Stimulated activated naive CD8-positive, alpha-beta T cell treated with anti-CD3 and anti-CD28 coated beads, Interleukin-15, Interleukin-2, amounts not matched to agents 100 ng/mL and 50 ng/mL, for 24 hours (primary cell): ENCODE measurements around the gene C9orf72.
"Not testable (repeated sequence)": the region's sequence is repeated elsewhere in the genome, so short reads cannot be mapped to it uniquely, and the experiment has no call there.

Source experiments
- H3K27ac Mint-ChIP-seq: one replicate; pipeline ENCODE4 v1.8.0; 2021; ENCODE audit warnings: mild to moderate bottlenecking, mixed read lengths
- H3K27me3 Mint-ChIP-seq: one replicate; pipeline ENCODE4 v1.8.0; 2021; ENCODE audit warnings: mixed read lengths
- H3K36me3 Mint-ChIP-seq: one replicate; pipeline ENCODE4 v1.8.0; 2021; ENCODE audit warnings: low read depth, mixed read lengths
- H3K4me1 Mint-ChIP-seq: one replicate; pipeline ENCODE4 v1.8.0; 2021; ENCODE audit warnings: low read depth, mixed read lengths
- H3K4me3 Mint-ChIP-seq: one replicate; pipeline ENCODE4 v1.8.0; 2021; ENCODE audit warnings: mild to moderate bottlenecking, mixed read lengths
- H3K9me3 Mint-ChIP-seq: one replicate; pipeline ENCODE4 v1.8.0; 2021; ENCODE audit warnings: mixed read lengths

The C9orf72 gene

GRCh38 chr9:27523141-27523540, 50.1 kb downstream of the C9orf72 start:
- H3K4me3 Mint-ChIP-seq: no peak overlapping the region
- peaks cover 23% of the 10 kb centered on the region for H3K27me3 Mint-ChIP-seq
- H3K9me3 Mint-ChIP-seq: no peaks in the 10 kb centered on the region
- H3K36me3 Mint-ChIP-seq: no peaks in the 10 kb centered on the region
- peaks cover 9% of the 10 kb centered on the region for H3K4me1 Mint-ChIP-seq
- H3K27ac Mint-ChIP-seq: no peak overlapping the region

GRCh38 chr9:27520986-27521385, 52.3 kb downstream of the C9orf72 start:
- H3K4me3 Mint-ChIP-seq: no peak overlapping the region
- no peaks in the 10 kb centered on the region for H3K36me3 Mint-ChIP-seq
- no peaks in the 10 kb centered on the region for H3K4me1 Mint-ChIP-seq
- H3K27ac Mint-ChIP-seq: no peak overlapping the region
- H3K9me3 Mint-ChIP-seq: no peaks in the 10 kb centered on the region
- H3K27me3 Mint-ChIP-seq: peaks cover 5% of the 10 kb centered on the region

GRCh38 chr9:27519466-27520465, 53.5 kb downstream of the C9orf72 start:
- H3K4me3 Mint-ChIP-seq: no peak overlapping the region
- H3K9me3 Mint-ChIP-seq: no peaks in the 10 kb centered on the region
- no peaks in the 10 kb centered on the region for H3K36me3 Mint-ChIP-seq
- H3K4me1 Mint-ChIP-seq: no peaks in the 10 kb centered on the region
- H3K27ac Mint-ChIP-seq: no peak overlapping the region
- H3K27me3 Mint-ChIP-seq: peaks cover 5% of the 10 kb centered on the region

GRCh38 chr9:27518809-27519208, 54.5 kb downstream of the C9orf72 start:
- no peak overlapping the region for H3K4me3 Mint-ChIP-seq
- H3K36me3 Mint-ChIP-seq: no peaks in the 10 kb centered on the region
- H3K9me3 Mint-ChIP-seq: no peaks in the 10 kb centered on the region
- no peaks in the 10 kb centered on the region for H3K27me3 Mint-ChIP-seq
- no peak overlapping the region for H3K27ac Mint-ChIP-seq
- H3K4me1 Mint-ChIP-seq: no peaks in the 10 kb centered on the region

GRCh38 chr9:27518006-27518405, 55.3 kb downstream of the C9orf72 start:
- H3K36me3 Mint-ChIP-seq: peaks cover 3% of the 10 kb centered on the region
- H3K27ac Mint-ChIP-seq: no peak overlapping the region
- no peaks in the 10 kb centered on the region for H3K27me3 Mint-ChIP-seq
- no peaks in the 10 kb centered on the region for H3K4me1 Mint-ChIP-seq
- H3K9me3 Mint-ChIP-seq: no peaks in the 10 kb centered on the region
- no peak overlapping the region for H3K4me3 Mint-ChIP-seq

- H3K27ac Mint-ChIP-seq: no peak overlapping the region
- H3K9me3 Mint-ChIP-seq: no peaks in the 10 kb centered on the region
- peaks cover 3% of the 10 kb centered on the region for H3K36me3 Mint-ChIP-seq
- no peaks in the 10 kb centered on the region for H3K4me1 Mint-ChIP-seq
- no peak overlapping the region for H3K4me3 Mint-ChIP-seq
- H3K27me3 Mint-ChIP-seq: no peaks in the 10 kb centered on the region
These were observed 58.7 kb downstream of the C9orf72 start for GRCh38 chr9:27514551-27514950.

- H3K4me3 Mint-ChIP-seq: no peak overlapping the region
- peaks cover 9% of the 10 kb centered on the region for H3K36me3 Mint-ChIP-seq
- H3K27me3 Mint-ChIP-seq: no peaks in the 10 kb centered on the region
- H3K27ac Mint-ChIP-seq: no peak overlapping the region
- no peaks in the 10 kb centered on the region for H3K9me3 Mint-ChIP-seq
- H3K4me1 Mint-ChIP-seq: peaks cover 5% of the 10 kb centered on the region
These were observed 61.5 kb downstream of the C9orf72 start for GRCh38 chr9:27511771-27512170.

GRCh38 chr9:27510780-27511179, 62.5 kb downstream of the C9orf72 start:
- Mint-ChIP-seq H3K36me3 (peaks cover 9% of the 10 kb centered on the region), H3K27ac (no peak overlapping the region), H3K4me3 (no peak overlapping the region), H3K27me3 (peaks cover 2% of the 10 kb centered on the region), H3K4me1 (peaks cover 13% of the 10 kb centered on the region), H3K9me3 (no peaks in the 10 kb centered on the region)

GRCh38 chr9:27506981-27507380, 66.3 kb downstream of the C9orf72 start:
- Mint-ChIP-seq H3K27me3 (peaks cover 3% of the 10 kb centered on the region), H3K27ac (no peak overlapping the region), H3K36me3 (peaks cover 6% of the 10 kb centered on the region), H3K4me1 (peaks cover 24% of the 10 kb centered on the region), H3K9me3 (no peaks in the 10 kb centered on the region), H3K4me3 (no peak overlapping the region)

- no peaks in the 10 kb centered on the region for H3K9me3 Mint-ChIP-seq
- H3K27me3 Mint-ChIP-seq: peaks cover 3% of the 10 kb centered on the region
- no peak overlapping the region for H3K4me3 Mint-ChIP-seq
- H3K4me1 Mint-ChIP-seq: peaks cover 36% of the 10 kb centered on the region
- peaks cover 6% of the 10 kb centered on the region for H3K36me3 Mint-ChIP-seq
- H3K27ac Mint-ChIP-seq: peak overlapping the region; percentile 79
These were observed 67.5 kb downstream of the C9orf72 start for GRCh38 chr9:27505744-27506161.

GRCh38 chr9:27504259-27504658, 69.0 kb downstream of the C9orf72 start:
- H3K36me3 Mint-ChIP-seq: peaks cover 6% of the 10 kb centered on the region
- no peak overlapping the region for H3K27ac Mint-ChIP-seq
- peaks cover 3% of the 10 kb centered on the region for H3K27me3 Mint-ChIP-seq
- no peak overlapping the region for H3K4me3 Mint-ChIP-seq
- no peaks in the 10 kb centered on the region for H3K9me3 Mint-ChIP-seq
- peaks cover 51% of the 10 kb centered on the region for H3K4me1 Mint-ChIP-seq

GRCh38 chr9:27503623-27504022, 69.7 kb downstream of the C9orf72 start:
- Mint-ChIP-seq H3K4me1 (peaks cover 53% of the 10 kb centered on the region), H3K36me3 (peaks cover 6% of the 10 kb centered on the region), H3K4me3 (no peak overlapping the region), H3K27me3 (peaks cover 3% of the 10 kb centered on the region), H3K27ac (no peak overlapping the region), H3K9me3 (no peaks in the 10 kb centered on the region)

- not testable (repeated sequence) for H3K4me3 Mint-ChIP-seq, H3K9me3 Mint-ChIP-seq, H3K27ac Mint-ChIP-seq, H3K27me3 Mint-ChIP-seq, H3K36me3 Mint-ChIP-seq
- H3K4me1 Mint-ChIP-seq: peaks cover 42% of the 10 kb centered on the region
These were observed 72.4 kb downstream of the C9orf72 start for GRCh38 chr9:27500902-27501301.

- H3K27me3 Mint-ChIP-seq: no peaks in the 10 kb centered on the region
- no peaks in the 10 kb centered on the region for H3K9me3 Mint-ChIP-seq
- no peak overlapping the region for H3K4me3 Mint-ChIP-seq
- no peaks in the 10 kb centered on the region for H3K36me3 Mint-ChIP-seq
- peak overlapping the region; percentile 36 for H3K27ac Mint-ChIP-seq
- H3K4me1 Mint-ChIP-seq: peaks cover 34% of the 10 kb centered on the region
These were observed 73.8 kb downstream of the C9orf72 start for GRCh38 chr9:27499451-27499850.

- H3K9me3 Mint-ChIP-seq: peaks cover 4% of the 10 kb centered on the region
- H3K27me3 Mint-ChIP-seq: no peaks in the 10 kb centered on the region
- H3K27ac Mint-ChIP-seq: no peak overlapping the region
- no peaks in the 10 kb centered on the region for H3K36me3 Mint-ChIP-seq
- H3K4me3 Mint-ChIP-seq: no peak overlapping the region
- H3K4me1 Mint-ChIP-seq: peaks cover 31% of the 10 kb centered on the region
These were observed 75.3 kb downstream of the C9orf72 start for GRCh38 chr9:27497883-27498417.
